ENCODE results near the gene UGGT2.

- TF ChIP-seq CTCF (conservative IDR thresholded peaks at IDR 0.05; ENCODE audit: low read length): no peak
- TF ChIP-seq EZH2phosphoT487 (IDR thresholded peaks at IDR 0.05; ENCODE audit: borderline replicate concordance, low read depth, low read length): no peak
Measured at GRCh38 chr13:95902741-95903140, 150.5 kb downstream of the UGGT2 start.

Measured in OCI-LY7 (cell line).